HG02642 (cell line): Measurements from ENCODE around the gene ATF4.

Experiments used
- ATAC-seq: cut with Tn5 transposase; IDR thresholded peaks from one replicate; pipeline ENCODE4 v1.9.1; 2021; ENCODE audit warnings: mild to moderate bottlenecking; ENCODE audit not compliant: unreplicated experiment, poor library complexity

The ATF4 gene

DNA sequence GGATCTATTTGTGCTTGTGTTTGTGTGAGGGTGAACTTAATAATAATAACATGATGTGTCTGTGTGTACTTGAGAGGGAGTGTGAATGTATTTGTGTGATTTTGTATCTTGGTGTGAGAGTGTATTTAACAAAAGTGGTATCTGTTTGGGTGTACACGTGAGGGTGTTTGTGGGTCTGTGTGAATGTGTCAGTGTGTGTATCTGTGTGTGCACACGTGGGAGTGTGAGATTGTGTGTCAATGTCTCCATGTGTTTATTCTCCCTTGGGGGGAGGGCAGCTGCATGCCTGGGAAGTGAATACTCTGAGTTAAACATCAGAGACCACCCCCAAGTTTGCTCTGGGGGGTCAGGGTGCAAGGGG is 27.2 kb downstream of the ATF4 start:
- ATAC-seq, result no peak

DNA sequence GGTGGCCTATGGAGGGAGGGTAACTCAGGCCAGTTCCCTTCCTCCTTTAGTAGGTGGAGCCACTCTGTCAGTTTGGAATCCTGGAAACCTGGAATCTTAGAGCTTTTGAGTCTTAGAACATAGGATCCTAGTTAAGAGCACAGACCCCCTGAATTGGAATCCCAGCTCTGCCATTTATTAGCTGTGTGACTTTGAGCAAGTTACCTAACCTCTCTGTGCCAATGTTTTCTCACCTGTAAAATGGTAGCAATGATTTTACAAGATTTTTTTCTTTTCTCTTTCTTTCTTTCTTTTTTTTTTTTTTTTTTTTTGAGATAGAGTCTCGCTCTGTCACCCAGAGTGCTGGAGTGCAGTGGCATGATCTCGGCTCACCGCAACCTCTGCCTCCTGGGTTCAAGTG is 33.1 kb downstream of the ATF4 start:
- no peak for ATAC-seq

DNA sequence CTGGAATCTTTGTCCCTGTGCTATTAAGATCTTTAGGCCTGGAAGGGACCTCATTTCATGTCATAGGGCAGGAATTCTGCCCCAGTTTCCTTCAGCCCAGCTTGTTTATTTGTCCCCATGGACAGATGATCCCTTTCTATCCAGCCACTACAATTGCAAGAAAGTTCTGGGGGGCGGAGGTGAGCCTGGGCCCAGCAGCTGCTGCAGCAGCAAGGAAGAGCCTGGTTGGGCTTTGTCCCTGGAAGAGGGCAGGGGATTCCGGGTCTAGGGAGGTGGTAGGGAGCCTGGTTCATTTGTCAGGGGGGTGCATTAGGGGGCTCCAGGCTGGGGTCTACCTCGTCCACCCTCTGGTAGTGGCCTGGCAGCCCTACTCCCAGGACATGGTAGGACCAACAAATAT is 33.8 kb downstream of the ATF4 start:
- no peak for ATAC-seq

DNA sequence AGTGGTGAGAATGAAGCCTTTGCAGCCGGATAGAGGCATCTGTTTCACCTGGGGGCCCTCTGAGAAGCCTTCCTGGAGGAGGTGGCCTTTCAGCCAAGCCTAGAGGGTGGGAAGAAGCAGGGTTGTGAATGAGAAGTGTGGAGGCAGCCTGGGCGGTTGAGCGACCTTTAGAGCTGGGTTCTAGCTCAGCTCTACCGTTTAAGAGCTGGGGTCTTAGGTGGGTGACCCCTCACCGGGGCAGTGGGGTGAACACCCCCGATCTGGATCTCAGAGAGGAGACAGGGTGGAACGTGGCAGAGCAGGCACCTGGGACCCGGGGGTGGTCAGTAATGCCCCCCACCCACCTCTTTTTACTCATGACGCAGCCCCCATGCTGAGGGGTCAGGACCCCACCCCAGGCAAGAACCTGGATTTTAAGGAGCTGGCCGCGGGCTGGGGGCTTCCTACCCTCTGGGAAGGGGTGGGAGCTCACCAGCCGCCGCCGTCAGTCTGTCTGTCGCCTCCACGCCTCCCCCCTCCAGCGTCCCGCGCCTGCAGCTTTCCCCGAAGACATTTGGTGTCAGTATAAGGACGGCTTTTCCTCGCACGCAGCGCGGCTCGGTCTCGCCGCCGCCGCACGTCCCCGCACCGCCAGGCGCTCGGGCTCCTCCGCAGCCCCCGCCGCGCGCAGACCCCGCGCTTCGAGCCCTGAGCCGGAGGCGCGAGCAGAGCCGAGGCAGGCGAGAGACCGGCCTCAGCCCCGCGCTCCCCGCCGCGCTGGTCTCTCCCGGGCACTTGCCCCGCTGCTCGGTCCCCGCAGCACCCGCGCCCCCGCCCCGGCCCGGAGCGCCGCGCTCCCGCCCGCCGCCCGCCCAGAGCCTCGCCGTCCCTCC is 36.8 kb downstream of the ATF4 start:
- ATAC-seq, result no peak

DNA sequence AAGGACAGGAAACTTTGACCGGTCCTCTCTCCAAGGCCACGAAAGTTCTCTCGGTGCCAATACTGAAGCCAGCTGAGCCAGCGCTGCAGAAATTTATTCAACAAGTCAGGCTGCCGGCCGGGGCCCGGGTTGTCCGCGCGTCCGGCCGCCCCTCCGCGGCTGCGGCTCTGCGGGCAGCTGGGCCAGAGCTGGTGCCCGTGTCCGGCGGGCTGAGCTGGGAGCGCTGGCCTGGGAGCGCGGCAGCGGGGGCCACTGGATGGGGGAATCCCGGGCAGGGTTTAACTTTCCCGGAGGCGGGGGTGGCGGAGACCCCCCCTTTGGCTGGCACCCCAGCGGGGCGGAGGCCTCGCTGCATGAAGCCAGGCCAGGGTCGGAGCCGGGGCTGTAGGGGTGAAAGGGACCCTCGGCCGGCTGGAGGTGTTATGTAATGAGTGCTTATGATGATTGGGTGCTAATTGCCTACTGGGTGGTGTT is 37.9 kb downstream of the ATF4 start:
- no peak for ATAC-seq

DNA sequence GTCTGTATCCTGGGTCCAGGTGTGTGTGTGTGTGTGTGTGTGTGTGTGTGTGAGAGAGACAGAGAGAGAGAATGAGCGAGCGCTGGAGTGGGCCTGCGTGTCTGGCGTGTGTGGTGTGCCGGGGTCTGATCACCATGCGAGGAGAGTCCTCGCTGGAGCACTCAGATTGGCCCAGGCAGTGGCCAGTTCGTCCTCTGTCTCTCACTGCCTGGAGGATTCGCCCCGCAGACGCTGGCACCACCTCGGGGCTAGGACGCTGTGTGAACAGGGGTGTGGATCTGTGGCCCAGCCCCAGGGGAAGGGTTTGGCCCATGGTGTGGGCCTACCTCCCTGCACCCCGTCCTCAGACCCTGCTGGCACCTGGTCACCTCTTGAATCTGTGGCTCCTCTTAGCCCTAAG is 38.6 kb downstream of the ATF4 start:
- ATAC-seq, result no peak

DNA sequence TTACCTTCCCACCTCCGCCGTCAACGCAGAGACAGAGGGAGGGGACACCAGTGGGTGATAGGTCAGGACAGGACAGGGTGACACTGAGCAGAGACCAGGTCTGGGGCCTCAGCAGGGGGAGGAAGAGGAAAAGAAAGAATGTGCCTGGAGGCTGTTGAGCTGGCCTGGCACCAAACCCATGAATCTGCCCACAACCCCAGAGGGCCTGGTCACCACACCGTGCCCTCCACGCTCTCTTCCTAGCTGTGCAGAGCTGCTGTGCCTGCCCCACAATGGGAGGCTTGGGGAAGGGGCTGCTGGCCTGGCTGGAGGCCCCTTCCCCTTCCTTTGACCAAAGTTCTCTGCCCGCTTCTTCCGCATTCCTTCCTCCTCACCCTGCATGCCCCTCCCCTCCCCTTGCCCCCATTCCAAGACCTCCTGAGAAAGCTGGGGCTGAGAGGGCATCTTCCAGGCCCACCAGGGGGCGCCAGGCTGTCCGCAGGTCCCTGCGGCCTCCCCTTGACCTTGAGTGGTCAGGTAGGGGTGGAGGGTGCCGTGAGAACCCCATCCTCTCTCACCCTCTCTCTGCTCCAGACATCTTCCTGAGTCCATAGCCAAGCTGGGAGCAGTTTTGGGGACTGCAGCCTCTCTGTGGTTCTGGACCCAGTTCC is 39.2 kb downstream of the ATF4 start:
- ATAC-seq, result no peak

DNA sequence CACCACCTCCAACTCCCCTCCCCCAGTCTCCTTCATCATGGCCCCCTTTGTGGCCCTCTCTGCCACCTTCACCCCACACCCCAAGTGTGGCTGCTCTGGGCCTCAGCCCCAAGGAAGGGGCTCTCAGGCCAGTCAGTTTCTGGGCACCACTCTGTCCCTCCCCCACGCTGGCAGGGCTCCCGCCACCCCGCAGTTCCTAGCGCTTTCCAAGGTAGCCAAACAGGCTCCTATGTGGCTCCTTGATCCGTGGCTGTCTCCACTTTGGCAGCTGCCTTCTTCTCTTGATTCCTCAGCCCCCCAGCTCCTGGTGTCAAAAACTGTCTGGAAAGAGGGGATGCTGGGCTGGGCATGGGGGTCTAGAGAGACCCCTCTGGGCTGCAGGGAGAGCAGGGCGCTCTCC is 39.8 kb downstream of the ATF4 start:
- ATAC-seq, result no peak

DNA sequence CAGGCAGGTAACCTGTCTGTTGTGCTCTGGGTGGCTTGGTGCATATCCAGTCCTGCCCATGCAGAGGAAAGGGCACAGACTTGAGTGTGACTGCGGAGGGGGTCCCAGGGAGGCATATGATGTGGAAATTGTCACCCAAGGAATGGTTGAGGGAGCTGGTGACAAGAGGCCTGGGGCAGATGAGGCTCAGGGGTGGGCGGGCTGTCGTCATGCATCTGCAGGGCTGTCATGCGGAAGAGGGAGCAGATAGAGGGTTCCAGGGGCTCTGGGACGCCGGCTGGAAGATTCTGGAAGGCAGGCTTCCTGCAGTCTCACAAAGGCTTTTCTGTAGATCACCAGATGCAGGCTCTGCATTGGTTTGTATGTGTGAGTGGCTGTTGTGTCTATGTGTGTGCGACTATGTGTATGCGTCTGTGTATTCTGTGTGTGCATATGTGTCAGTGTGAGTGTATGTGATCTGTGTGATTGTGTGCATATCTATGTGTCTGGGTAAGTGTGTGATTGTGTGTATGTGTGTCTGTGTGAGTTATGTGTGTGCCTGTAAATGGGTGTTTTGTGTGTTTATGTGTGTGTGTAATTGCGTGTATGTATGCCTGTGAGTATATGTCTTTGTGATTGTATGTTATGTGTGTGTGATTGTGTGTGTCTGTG is 42.6 kb downstream of the ATF4 start:
- no peak for ATAC-seq

DNA sequence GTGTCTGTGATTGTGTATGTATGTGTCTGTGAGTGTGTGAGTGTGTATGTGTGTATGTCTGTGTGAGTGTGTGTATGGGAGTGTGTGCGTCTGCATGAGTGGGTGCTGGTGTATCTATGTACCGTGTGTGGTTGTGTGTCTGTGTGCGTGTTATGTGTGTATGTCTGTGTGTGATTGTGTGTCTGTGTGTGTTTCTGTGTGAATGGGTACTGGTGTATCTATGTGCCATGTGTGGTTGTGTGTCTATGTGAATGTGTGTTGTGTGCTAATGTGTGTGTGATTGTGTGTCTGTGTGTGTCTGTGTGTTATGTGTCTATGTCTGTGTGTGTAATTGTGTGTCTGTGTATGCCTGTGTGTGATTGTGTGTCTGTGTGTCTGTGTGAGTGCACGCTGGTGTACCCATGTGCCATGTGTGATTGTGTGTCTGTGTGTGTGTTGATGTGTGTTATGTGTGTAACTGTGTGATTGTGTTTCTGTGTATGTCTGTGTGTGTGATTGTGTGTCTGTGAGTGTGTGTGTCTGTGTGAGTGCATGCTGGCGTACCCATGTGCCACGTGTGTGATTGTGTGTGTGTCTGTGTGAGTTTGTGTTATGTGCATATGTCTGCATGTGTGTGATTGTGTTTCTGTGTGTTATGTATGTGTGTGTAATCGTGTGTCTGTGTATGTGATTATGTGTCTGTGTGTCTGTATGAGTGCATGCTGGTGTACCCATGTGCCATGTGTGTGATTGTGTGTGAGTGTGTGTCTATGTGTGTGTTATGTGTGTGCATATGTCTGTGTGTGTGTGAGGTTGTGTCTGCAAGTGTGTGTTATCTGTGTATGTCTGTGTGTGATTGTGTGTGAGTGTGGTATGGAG is 43.4 kb downstream of the ATF4 start:
- no peak for ATAC-seq

DNA sequence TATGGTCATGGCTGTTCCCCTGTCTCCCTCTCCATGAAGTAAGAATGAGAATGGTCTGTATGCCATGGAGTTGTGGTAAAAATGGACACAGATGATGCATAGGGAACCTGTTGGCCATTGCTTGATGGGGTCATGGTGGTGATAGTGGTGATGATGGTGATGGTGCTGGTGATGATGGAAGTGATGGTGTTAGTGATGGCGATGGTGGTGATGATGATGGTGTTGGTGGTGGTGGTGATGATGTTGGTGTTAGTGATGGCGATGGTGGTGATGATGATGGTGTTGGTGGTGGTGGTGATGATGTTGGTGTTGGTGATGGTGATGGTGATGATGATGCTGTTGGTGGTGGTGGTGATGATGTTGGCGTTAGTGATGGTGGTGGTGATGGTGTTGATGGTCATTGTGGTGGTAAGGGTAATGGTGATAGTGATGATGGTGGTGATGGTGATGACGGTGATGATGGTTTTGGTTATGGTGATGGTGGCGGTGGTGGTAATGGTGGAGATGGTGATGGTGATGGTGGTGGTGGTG is 45.1 kb downstream of the ATF4 start:
- ATAC-seq, result no peak

DNA sequence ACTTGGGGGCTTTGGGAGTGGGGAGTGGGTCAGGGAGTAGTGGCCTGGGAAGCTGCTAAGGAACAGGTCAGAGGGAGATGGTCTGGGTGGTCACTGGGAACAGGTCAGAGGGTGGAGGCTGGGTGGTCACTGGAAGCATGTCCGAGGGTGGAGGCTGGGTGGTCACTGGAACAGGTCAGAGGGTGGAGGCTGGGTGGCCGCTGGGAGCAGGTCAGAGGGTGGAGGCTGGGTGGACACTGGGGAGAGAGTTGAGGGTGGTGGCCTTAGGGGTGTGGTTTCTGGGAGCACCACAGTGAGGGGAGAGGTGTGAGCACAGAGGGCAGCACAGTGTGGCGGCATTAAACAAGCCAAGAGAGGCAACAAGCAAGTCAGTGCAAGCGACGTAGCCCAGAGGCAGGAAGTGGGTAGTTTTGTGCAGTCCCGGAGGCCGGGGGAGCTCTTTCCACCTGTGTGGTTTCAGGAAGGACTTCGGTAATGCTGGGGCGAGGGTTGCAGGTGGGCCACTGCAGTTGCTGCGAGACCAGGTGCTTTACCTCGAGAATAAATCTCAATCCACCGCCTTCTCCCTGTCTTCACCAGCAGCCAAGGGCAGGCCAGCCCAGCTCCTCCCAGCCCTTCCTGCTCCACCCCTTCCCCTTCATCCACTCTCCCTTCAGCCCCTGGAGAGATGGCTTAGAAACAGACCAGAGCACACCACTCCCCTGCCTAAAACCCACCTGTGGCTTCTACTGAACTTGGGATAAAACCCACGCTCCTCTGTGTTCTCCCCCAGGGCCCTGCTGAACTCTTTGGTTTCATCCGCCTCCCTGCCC is 47.0 kb downstream of the ATF4 start:
- no peak for ATAC-seq

DNA sequence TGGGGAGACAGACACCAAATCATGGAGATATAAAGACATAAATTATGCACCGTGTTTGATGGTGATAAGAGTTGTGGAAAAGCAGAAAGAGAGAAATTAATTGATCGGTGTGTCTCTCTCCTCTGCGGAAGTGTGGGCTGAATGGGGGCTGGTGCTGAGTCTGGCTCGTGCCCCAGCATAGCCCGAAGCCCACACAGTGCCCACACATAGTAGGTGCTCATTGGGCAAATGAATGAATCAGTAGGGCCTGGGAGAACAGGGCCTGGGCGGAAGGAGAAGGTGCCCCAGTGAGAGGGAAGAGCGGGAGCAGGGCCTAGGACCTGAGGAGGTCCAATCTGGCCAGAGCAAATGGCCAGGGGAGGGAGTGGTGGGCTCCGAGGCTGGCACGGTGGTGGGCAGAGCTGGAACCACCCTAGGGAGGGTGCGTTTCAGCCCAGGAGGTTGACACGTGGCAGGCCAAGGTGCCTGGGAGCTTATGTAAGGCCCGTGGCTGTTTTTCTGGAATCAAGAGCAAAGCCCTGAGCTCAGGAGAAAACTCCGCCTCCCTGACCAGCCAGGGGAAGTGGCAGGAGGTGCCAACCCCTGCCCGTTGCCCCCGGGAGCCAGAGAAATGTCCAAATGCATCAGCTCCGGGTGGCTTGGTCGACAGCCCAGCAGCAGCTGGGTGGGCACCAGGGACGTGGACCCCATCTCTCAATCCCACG is 48.1 kb downstream of the ATF4 start:
- no peak for ATAC-seq

DNA sequence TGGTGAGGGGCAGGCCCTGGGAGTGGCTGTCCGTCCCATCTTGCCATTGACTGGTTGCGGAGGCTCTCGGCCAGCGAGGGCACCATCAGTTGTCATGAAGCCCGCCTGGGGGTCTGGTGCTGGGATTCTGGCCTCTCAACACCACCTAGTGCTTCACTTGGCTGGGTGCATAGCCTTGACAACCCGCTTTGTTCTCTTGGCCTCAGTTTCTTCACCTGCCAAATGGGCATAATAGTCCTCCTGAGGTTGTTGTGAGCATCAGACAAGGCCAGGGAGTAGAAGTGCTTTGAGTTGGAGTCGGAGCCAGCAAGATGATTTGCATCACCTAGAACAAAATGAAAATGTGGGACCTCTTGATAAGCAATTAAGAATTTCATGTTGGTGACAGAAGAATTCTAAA is 48.7 kb downstream of the ATF4 start:
- no peak for ATAC-seq

DNA sequence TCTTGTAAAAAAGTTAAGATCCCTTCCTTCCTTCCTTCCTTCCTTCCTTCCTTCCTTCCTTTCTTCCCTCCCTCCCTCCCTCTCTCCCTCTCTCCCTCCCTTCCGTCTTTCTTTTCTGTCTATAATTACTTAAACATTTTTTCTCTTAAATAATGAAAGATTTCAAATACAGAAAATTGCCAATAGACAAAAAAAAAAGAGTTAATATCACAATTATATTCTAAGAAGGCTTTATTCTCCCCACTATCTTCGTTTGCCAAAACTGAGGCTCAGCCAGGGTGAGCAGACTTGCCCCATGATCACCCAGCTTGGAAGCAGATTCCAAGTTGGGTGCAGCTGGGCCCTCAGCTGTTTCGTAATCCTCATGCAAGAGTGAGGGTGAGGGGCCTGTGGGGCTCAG is 49.9 kb downstream of the ATF4 start:
- ATAC-seq, result no peak

DNA sequence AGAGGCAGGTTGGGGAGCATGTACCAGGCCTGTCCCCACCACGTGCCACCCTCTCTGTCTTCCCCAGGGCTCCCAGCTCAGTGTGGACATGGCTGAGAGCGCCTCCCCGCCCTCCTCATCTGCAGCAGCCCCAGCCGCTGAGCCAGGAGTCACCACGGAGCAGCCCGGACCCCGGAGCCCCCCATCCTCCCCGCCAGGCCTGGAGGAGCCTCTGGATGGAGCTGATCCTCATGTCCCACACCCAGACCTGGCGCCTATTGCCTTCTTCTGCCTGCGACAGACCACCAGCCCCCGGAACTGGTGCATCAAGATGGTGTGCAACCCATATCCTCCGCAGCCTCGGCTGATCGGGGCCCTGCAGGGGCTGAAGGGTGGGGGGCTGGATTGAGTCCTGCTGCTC is 50.3 kb downstream of the ATF4 start, which contains the start of gene CACNA1I:
CACNA1I (plus strand) TSS at position 89 of the 400 bp plus-strand sequence; CDS start at position 89, 0 bp downstream.
- no peak for ATAC-seq

DNA sequence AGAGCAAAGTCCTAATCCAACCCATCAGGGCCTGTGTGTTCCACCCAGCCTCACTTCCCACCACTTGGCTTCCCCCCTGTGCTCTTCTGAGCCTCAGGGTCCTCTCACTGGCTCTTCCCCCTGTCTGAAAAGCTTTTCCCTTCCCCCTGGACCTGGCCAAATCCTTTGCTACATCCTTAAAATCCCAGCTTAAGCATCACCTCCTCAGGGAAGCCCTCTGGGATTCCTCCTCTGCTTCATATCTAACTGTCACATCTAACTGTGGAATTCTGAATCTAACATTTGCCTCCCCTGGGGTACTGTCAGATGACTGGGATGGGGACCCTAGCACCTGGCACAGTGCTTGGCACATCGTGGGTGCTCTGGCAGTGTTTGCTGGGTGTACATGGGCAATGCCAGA is 51.2 kb downstream of the ATF4 start:
- no peak for ATAC-seq
